GM18511 (cell line): Measurements from ENCODE around the gene CRIP2.

Source experiments
- ATAC-seq: cut with Tn5 transposase; IDR thresholded peaks from one replicate; pipeline ENCODE4 v1.9.1; 2021; ENCODE audit warnings: mild to moderate bottlenecking, moderate library complexity; ENCODE audit not compliant: unreplicated experiment

The CRIP2 gene

GRCh38 chr14:105486163-105486973 is 11.7 kb downstream of the CRIP2 start, which contains the start of gene CRIP1:
CRIP1 (plus strand) TSS chr14:105486886; CDS start chr14:105487260, 374 bp downstream.
- ATAC-seq = no peak

GRCh38 chr14:105486974-105487448 is 12.4 kb downstream of the CRIP2 start:
- ATAC-seq = no peak

DNA sequence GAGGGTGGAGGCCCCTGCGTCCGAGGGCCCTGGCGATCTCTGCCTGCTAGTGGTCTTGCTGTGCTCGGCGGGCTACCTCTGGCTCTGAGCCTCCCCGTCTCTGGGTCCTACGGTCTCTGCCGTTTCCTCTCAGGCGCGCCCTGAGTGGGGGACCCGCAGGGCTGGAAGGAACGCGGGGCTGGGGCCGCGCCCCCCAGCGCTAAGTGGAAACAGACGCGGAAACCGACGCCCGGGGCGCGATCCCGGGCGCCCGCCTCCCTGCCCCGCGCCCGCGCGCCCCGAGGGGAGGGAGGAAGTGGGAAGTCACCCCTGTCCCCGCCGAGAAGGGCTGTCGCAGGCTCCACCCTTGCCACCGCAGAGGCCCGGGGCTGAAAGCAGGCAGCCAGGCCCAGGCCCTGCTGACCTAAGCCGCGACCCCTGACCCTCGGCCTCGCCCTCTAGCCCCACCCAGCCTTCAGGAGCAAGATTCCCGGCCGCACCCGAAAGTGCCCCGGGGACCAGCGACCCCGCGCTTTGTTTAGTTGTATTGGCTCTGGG is 12.9 kb downstream of the CRIP2 start:
- ATAC-seq = no peak

GRCh38 chr14:105487986-105488777 is 13.6 kb downstream of the CRIP2 start:
- no peak for ATAC-seq

- ATAC-seq = no peak
Measured at GRCh38 chr14:105488781-105489541, 14.3 kb downstream of the CRIP2 start.

GRCh38 chr14:105489542-105490266 is 15.1 kb downstream of the CRIP2 start:
- no peak for ATAC-seq

- ATAC-seq = peak; percentile 2
Measured at GRCh38 chr14:105490267-105490571, 15.6 kb downstream of the CRIP2 start.

DNA sequence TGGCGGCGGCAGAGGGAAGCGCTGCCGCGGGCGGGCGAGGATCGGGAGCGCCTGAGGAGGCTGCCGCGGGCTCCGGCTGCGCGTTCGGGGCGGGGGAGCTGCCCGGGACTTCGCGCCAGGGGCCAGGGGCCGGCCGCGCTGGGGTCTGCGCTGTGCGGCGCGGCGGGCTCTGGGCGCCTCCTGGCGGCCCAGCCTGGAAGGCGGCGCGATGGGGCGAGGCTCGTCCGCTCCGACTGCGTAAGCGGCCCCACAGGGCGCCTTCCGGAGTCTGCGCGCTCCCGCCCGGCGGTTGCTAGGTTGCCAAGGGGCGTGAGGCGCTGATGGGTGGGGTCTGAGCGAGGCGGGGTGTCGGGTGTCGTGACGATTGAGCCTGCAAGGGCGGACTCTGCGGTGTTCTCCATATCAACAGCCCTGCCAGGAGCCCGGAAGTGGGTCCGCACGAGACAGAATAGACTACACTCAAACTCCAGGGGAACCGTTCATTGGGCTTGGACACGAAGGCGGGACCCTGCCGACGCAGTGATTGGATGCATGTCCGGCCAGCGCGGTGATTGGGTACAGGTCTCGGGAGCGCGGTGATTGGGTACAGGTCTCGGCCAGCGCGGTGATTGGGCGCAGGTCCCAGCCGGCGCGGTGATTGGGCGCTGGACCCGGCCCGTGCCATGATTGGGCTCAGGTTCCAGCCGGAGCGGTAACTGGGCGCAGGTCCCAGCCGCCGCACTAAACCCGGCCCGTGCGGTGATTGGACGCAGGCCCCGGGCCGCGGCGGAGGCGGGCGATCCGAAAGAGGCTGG is 16.1 kb downstream of the CRIP2 start, which contains the start of gene TEDC1:
TEDC1 (plus strand) TSS at position 675 of the 794 bp plus-strand sequence. CDS start 130 bp downstream, outside the sequence.
- ATAC-seq = peak; percentile 75

DNA sequence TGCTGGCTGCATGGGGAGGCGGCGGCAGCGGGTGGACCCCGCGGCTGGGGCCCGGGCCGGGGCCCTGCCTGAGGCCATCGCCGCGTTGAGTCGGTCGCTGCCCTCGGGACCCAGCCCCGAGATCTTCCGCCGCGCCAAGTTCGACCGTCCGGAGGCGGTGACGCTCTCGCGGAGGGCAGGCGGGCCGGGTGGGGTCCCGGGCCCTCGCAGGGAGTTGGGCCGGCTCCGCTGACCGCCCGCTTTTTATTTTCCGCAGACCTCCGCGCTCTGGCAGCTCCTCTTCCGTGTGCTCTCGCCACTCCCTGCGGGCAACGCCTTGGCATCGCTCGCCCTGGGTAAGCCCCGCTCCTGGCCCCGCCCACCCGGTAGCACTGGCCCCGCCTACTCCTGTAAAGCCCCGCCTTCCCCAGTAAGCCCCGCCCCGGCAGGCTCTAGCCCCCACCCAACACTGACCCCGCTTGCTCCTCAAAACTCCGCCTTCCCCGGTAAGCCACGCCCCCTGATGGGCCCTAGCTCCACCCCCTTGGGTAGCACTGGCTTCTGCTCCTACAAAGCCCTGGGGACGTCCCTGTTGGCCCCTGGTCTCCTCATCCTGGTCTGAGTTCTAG is 16.8 kb downstream of the CRIP2 start:
- ATAC-seq = no peak

DNA sequence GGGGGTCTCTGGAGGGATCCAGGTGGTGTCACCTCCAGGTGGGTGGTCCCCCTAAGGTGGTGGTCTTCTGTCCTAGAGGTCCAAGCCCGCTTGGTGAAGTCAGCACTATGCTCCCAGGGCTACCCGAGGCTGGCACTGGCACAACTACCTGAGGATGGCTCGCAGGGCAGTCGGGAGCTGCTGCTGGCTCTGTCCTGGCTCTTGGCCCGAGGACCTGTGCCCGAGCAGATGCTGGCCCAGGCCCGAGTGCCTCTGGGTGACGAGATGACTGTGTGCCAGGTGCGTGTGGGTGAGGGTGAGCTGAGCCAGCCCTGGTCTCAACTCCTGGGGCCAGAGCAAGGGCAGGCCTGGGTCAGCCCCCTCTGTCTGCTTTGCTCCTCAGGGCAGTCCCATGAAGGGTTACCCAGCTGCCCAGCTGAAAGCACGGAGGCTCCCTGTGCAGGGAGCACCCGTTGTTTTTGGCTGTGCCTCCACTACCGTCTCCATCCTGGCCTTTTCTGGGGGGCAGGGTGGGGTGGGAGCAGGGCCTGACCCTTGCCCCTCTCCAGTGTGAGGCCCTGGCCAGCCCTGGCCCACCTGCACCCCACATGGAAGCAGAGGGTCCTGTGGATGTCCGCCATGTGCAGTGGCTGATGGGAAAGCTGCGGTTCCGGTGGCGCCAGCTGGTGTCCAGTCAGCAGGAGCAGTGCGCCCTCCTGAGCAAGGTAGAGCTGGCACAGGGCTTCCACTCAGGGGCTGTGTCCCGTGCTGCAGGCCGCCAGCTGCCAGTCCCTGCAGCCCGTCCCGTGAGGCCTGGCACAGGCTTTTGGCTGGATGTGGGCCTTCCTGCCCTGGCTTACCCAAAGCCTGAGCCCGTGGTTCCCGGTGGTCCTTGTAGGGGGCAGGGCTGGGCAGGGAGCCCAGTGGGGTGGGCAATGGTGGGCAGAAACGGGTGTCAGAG is 17.7 kb downstream of the CRIP2 start:
- ATAC-seq = no peak

- no peak for ATAC-seq
Measured at GRCh38 chr14:105492971-105493871, 18.6 kb downstream of the CRIP2 start.

GRCh38 chr14:105493921-105494605 is 19.4 kb downstream of the CRIP2 start:
- no peak for ATAC-seq

GRCh38 chr14:105494606-105494929 is 19.9 kb downstream of the CRIP2 start:
- no peak for ATAC-seq

- ATAC-seq = no peak
Measured at GRCh38 chr14:105495101-105495989, 20.7 kb downstream of the CRIP2 start.
